Measurements from ENCODE around the gene RRM2. TPM values are rescaled to one million over a fixed set of nuclear protein-coding genes. Genes with fewer than 3 reads are reported as not detected.

RRM2 gene
- total RNA-seq, 1 experiment from 2014 or later, result 163 TPM

DNA sequence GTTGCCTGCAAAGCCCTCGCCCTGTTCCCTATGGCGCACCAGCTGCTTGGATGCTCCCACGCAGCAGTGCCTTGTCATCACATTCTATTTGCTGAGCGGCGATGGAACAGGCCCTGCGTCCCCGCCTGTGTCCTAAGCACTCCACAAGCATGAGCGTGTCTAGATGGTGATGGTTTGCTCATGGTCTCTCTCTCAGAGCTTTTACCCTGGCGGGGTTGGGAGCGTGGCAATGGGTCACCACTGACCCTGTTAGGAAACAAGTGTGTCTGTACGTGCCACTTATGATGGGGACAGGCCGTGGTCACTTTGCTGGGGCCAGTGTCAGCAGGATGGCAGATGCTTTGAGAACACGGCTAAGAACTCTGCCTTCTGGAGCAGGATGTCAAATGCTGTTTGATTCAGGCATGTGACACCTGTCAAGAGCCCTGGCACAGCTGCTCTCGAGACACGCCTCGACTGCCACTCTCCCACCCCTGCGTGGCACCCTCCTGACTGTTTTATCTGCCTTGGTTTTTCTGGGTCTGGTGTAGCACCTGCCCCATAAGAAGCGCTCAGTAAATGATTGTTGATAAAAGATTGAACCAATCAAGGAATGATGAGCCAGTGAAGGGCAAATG is 44.2 kb downstream of the RRM2 start:
- peaks cover 5 to 9% of the 10 kb centered on the region in 2 experiments for H3K4me1 Mint-ChIP-seq
- H3K79me2 ChIP-seq (ENCODE audit: insufficient read depth, low read length), result no peaks in the 10 kb centered on the region

More for the DNA sequence above, 44.2 kb downstream of the RRM2 start:
- no peaks in the 10 kb centered on the region for H3K27me3 ChIP-seq (ENCODE audit: insufficient read depth, low read length)
- no CpG with 5 or more reads among the region's 18 CpGs for WGBS (ENCODE audit: extremely low coverage, insufficient read length, low lambda C conversion rate)
- no peak overlapping the region for H3K18ac ChIP-seq (ENCODE audit: insufficient read length, low read depth, low read length)
- no peak overlapping the region for H2AK5ac ChIP-seq (ENCODE audit: insufficient read length, low read length)
- no peak overlapping the region for H3K14ac ChIP-seq (ENCODE audit: insufficient read depth, low read length)
- H2BK12ac ChIP-seq (ENCODE audit: insufficient read length, low read depth, low read length), result no peak overlapping the region
- peaks cover 0 to 20% (median 3%) of the 10 kb centered on the region in 3 experiments; a peak in 6 of 7 replicates for H3K36me3 Mint-ChIP-seq (ENCODE audit: insufficient read depth in 1 of 3, low read depth in 3 of 3)
- peaks cover 2% of the 10 kb centered on the region for H4K20me1 ChIP-seq (ENCODE audit: control insufficient read depth, insufficient read depth, insufficient read length)
- no peak overlapping the region for H4K5ac ChIP-seq (ENCODE audit: insufficient read length, low read depth, low read length)
- H2BK120ac ChIP-seq (ENCODE audit: low read depth, low read length, poor library complexity, severe bottlenecking), result no peak overlapping the region
- no peaks in the 10 kb centered on the region for H3K23me2 ChIP-seq (ENCODE audit: insufficient read length, low read depth, low read length, poor library complexity, severe bottlenecking)
- no peaks in the 10 kb centered on the region for H3K4me1 ChIP-seq (ENCODE audit: insufficient read depth, low read length)
- no peak overlapping the region for H3K27ac ChIP-seq (ENCODE audit: insufficient read length, low read depth, low read length)
- H3K79me1 ChIP-seq (ENCODE audit: insufficient read depth, low read depth, low read length, poor library complexity, severe bottlenecking), result no peaks in the 10 kb centered on the region
- H2BK20ac ChIP-seq (ENCODE audit: low read depth, low read length, poor library complexity, severe bottlenecking), result no peak overlapping the region
- no peaks in the 10 kb centered on the region; the same call in 1 of the 2 replicates for H3K27me3 Mint-ChIP-seq (ENCODE audit: low read depth)
- no peak overlapping the region for H3K27ac Mint-ChIP-seq
- no peak overlapping the region for H2BK5ac ChIP-seq (ENCODE audit: insufficient read length, low read length)
- H3K23ac ChIP-seq (ENCODE audit: insufficient read length, low read depth, low read length), result no peak overlapping the region
- H2BK15ac ChIP-seq (ENCODE audit: low read depth, low read length), result no peak overlapping the region
- H2AFZ ChIP-seq (ENCODE audit: low read length), result no peak overlapping the region
- no peak overlapping the region for H3K4me3 Mint-ChIP-seq
- H3K9me3 ChIP-seq (ENCODE audit: control insufficient read depth, low read depth, low read length), result no peaks in the 10 kb centered on the region
- H3K4me2 ChIP-seq (ENCODE audit: insufficient read depth, insufficient read length, low read length), result no peak overlapping the region
- no peak overlapping the region for H3K9ac ChIP-seq (ENCODE audit: extremely low read depth, insufficient read length, low read length)
- H4K91ac ChIP-seq (ENCODE audit: insufficient read length, low read depth, low read length), result no peak overlapping the region
- no peak overlapping the region for H3T11ph ChIP-seq (ENCODE audit: low read length)
- no peaks in the 10 kb centered on the region for H3K9me3 Mint-ChIP-seq
- no peak overlapping the region for H3K56ac ChIP-seq (ENCODE audit: insufficient read length, low read depth, low read length)
- no peak overlapping the region for H4K8ac ChIP-seq (replicated peaks; ENCODE audit: insufficient read length, low read depth, low read length)
- no peak for DNase-seq
- no peak overlapping the region for H3K4ac ChIP-seq (ENCODE audit: low read depth, low read length)
- TF ChIP-seq CTCF (conservative IDR thresholded peaks at IDR 0.05), result no peak
